ENCODE data around the gene SRR. TPM values are rescaled to one million over a fixed set of nuclear protein-coding genes. Genes with fewer than 3 reads are reported as not detected.

Gene SRR
- total RNA-seq, 1 experiment from 2014 or later, result 37.9 TPM

DNA sequence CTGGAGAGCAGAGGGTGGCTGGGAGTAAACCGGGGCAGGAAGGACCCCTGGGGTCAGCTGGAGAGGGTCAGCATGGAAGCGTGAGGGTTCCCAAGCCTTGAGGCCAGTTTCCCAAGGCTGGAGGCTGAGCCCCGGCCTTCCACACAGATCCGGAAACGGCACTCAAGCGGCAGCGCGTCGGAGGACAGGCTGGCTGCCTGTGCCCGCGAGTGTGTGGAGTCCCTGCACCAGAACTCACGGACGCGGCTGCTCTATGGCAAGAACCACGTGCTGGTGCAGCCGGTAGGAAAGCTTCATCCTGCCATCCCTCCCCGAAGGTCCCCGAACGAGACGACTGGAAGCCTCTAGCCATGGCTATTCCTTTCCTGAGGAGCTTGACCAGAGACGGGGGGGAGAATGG is 59.6 kb downstream of the SRR start:
- no TSS peak for BruUV-seq (replicated peaks)
- POLR2A ChIA-PET (ENCODE audit: low non-redundant PET), result no interaction called here

DNA sequence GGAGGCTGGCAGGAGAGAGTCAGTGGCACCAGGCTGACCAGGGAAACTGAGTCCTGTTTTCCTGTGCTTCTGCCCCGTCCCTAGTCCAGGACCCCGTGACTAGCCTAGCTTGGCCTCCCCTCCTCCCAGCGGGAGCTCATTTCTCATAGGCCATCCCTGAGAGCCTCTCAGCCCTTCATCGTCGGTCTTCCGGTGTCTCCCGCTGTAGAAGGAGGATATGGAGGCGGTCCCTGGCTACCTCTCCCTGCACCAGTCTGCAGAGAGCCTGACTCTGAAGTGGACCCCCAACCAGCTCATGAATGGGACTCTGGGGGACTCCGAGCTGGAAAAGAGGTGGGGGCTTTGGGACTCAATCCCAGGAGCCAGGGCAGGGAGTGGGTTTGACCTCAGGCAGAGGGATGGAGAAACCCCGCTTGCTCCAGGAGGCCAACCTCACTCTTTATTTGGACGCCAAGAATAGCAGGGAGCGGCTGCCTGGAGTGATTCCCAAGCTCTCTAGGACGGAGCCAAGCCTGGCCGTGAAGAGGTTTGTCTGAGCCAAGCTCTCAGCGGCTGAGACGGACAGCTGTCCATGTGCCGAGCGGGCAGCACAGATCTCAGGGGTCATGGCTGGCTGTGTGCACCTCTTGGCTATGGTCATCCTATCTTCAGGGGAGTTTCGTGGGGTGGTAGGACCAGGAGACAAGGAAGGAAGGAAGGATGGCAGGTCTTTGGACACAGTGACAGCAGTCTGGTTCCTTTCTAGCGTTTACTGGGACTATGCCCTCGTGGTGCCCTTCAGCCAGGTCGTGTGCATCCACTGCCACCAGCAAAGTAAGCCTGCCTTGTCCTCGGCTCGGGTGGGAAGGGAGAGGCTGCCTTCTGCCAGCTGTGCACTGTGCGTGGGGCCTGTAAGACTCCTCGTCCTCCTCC is 60.4 kb downstream of the SRR start:
- peaks cover 10% of the 10 kb centered on the region for H3K4me1 ChIP-seq (ENCODE audit: insufficient read depth, low read length, poor library complexity, severe bottlenecking)
- BruUV-seq (replicated peaks), result no TSS peak
- no peak for TF ChIP-seq CTCF (conservative IDR thresholded peaks at IDR 0.05; ENCODE audit: low read depth, low read length)
- TF ChIP-seq EZH2 (IDR thresholded peaks at IDR 0.05; ENCODE audit: borderline replicate concordance, low read depth, low read length, poor library complexity, severe bottlenecking), result no peak
- H3K9me3 ChIP-seq (ENCODE audit: low read depth, low read length, poor library complexity, severe bottlenecking), result no peaks in the 10 kb centered on the region
- DNase-seq (ENCODE audit: low spot score), result no peak
- POLR2A ChIA-PET (ENCODE audit: low non-redundant PET), result no interaction called here
- peaks cover 4% of the 10 kb centered on the region for H3K36me3 ChIP-seq (ENCODE audit: insufficient read depth, low read length, poor library complexity, severe bottlenecking)
- intact Hi-C loops (cut with micrococcal nuclease; ENCODE audit: unreplicated experiment), result no loop called here
- CTCF ChIA-PET, result no interaction called here
- H3K27ac ChIP-seq (ENCODE audit: low read depth, low read length, poor library complexity, severe bottlenecking), result no peak overlapping the region
- no peaks in the 10 kb centered on the region for H3K27me3 ChIP-seq (replicated peaks; ENCODE audit: insufficient read depth, low read depth, low read length, poor library complexity)
- no peak overlapping the region for H3K4me3 ChIP-seq (ENCODE audit: low read depth, low read length, poor library complexity, severe bottlenecking)

More for the DNA sequence above, 59.6 kb downstream of the SRR start:
- no peak for TF ChIP-seq EZH2 (IDR thresholded peaks at IDR 0.05; ENCODE audit: borderline replicate concordance, low read depth, low read length, poor library complexity, severe bottlenecking)
- TF ChIP-seq CTCF (conservative IDR thresholded peaks at IDR 0.05; ENCODE audit: low read depth, low read length), result no peak
- H3K27ac ChIP-seq (ENCODE audit: low read depth, low read length, poor library complexity, severe bottlenecking), result no peak overlapping the region
- H3K4me3 ChIP-seq (ENCODE audit: low read depth, low read length, poor library complexity, severe bottlenecking), result no peak overlapping the region
- CTCF ChIA-PET, result no interaction called here
- intact Hi-C loops (cut with micrococcal nuclease; ENCODE audit: unreplicated experiment), result no loop called here
- H3K4me1 ChIP-seq (ENCODE audit: insufficient read depth, low read length, poor library complexity, severe bottlenecking), result peaks cover 14% of the 10 kb centered on the region
- no peaks in the 10 kb centered on the region for H3K9me3 ChIP-seq (ENCODE audit: low read depth, low read length, poor library complexity, severe bottlenecking)
- no peak for DNase-seq (ENCODE audit: low spot score)
- H3K36me3 ChIP-seq (ENCODE audit: insufficient read depth, low read length, poor library complexity, severe bottlenecking), result peaks cover 4% of the 10 kb centered on the region
- H3K27me3 ChIP-seq (replicated peaks; ENCODE audit: insufficient read depth, low read depth, low read length, poor library complexity), result no peaks in the 10 kb centered on the region

DNA sequence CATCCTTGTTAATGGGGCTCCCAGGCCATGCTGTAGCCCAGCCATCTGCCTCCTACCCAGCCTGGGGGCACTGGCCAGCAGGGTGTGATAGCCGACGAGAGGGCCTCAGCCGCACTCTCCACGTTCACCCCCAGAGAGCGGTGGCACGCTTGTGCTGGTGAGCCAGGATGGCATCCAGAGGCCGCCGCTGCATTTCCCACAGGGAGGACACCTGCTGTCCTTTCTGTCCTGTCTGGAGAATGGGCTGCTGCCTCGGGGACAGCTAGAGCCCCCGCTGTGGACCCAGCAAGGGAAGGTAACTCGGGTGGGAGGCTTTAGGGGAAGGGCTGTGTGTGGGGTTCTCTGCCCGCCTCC is 61.0 kb downstream of the SRR start:
- intact Hi-C loops (cut with micrococcal nuclease; ENCODE audit: unreplicated experiment), result no loop called here
- DNase-seq (ENCODE audit: low spot score), result no peak
- H3K9me3 ChIP-seq (ENCODE audit: low read depth, low read length, poor library complexity, severe bottlenecking), result no peaks in the 10 kb centered on the region
- H3K4me1 ChIP-seq (ENCODE audit: insufficient read depth, low read length, poor library complexity, severe bottlenecking), result peaks cover 6% of the 10 kb centered on the region
- POLR2A ChIA-PET (ENCODE audit: low non-redundant PET), result no interaction called here
- no peak overlapping the region for H3K27ac ChIP-seq (ENCODE audit: low read depth, low read length, poor library complexity, severe bottlenecking)
- TF ChIP-seq CTCF (conservative IDR thresholded peaks at IDR 0.05; ENCODE audit: low read depth, low read length) (no peak), EZH2 (IDR thresholded peaks at IDR 0.05; ENCODE audit: borderline replicate concordance, low read depth, low read length, poor library complexity, severe bottlenecking) (no peak)
- no TSS peak for BruUV-seq (replicated peaks)
- CTCF ChIA-PET, result no interaction called here
- peaks cover 4% of the 10 kb centered on the region for H3K36me3 ChIP-seq (ENCODE audit: insufficient read depth, low read length, poor library complexity, severe bottlenecking)
- H3K4me3 ChIP-seq (ENCODE audit: low read depth, low read length, poor library complexity, severe bottlenecking), result no peak overlapping the region
- no peaks in the 10 kb centered on the region for H3K27me3 ChIP-seq (replicated peaks; ENCODE audit: insufficient read depth, low read depth, low read length, poor library complexity)

Measured in A673 (cell line).